K562 (cell line): ENCODE results near the gene SPDEF. TPM values are rescaled to one million over a fixed set of nuclear protein-coding genes. Genes with fewer than 3 reads are reported as not detected.

Experiments used
- ESRRA ChIP-seq: fragments of 450-650 bp; IDR thresholded peaks from 2 replicates; pipeline ENCODE4 v1.6.1; 2014; ENCODE audit warnings: low read depth, mild to moderate bottlenecking, moderate library complexity, borderline replicate concordance
- GTF2E2 ChIP-seq: fragments of 200-800 bp; sonication (Bioruptor generic); IDR thresholded peaks from 2 replicates; pipeline ENCODE4 v1.6.1; 2016; ENCODE audit warnings: missing genetic modification characterization, missing compliant biosample characterization
- HDAC1 ChIP-seq, 2 experiments: fragments of 450-650 bp; IDR thresholded peaks; 2 replicates each; pipeline ENCODE4 v1.6.1; 2016 to 2017; ENCODE audit warnings: inconsistent platforms in 1 of 2, mild to moderate bottlenecking in 1 of 2, moderate library complexity in 1 of 2
- IRF9 ChIP-seq: fragments of 450-650 bp; IDR thresholded peaks from 2 replicates; pipeline ENCODE4 v1.6.1; 2016; ENCODE audit warnings: missing biosample characterization, missing genetic modification characterization
- JUN ChIP-seq, 2 experiments: sonication (generic) in 1 of 2; formaldehyde crosslinking in 1 of 2; IDR thresholded peaks; 2 replicates each; pipeline versions ENCODE4 v1.6.1 to v1.8.0; 2012 to 2022; ENCODE audit warnings: borderline replicate concordance in 2 of 2, mild to moderate bottlenecking in 2 of 2, improper control_type of control experiment in 1 of 2, low read depth in 1 of 2, low read length in 1 of 2, missing genetic modification reagents in 1 of 2
- MCM2 ChIP-seq: fragments of 450-650 bp; IDR thresholded peaks from 2 replicates; pipeline ENCODE4 v1.6.1; 2017; ENCODE audit warnings: low read depth, mild to moderate bottlenecking
- MLLT1 ChIP-seq, 2 experiments: fragments of 450-650 bp; IDR thresholded peaks; 2 replicates each; pipeline ENCODE4 v1.6.1; 2016
- NR0B1 ChIP-seq: fragments of 450-650 bp; IDR thresholded peaks from one replicate; pipeline ENCODE4 v1.6.1; 2018; ENCODE audit warnings: mild to moderate bottlenecking, moderate library complexity; ENCODE audit not compliant: partially characterized antibody
- RAD51 ChIP-seq: fragments of 450-650 bp; IDR thresholded peaks from 2 replicates; pipeline ENCODE4 v1.7.1; 2016; ENCODE audit warnings: low read depth, mild to moderate bottlenecking, borderline replicate concordance
- RBM22 ChIP-seq: fragments of 200-400 bp; formaldehyde crosslinking; IDR thresholded peaks from 2 replicates; pipeline ENCODE4 v1.6.1; 2018; ENCODE audit warnings: low read length, low read depth; ENCODE audit not compliant: poor library complexity, severe bottlenecking
- SRF ChIP-seq, 2 experiments: fragments of 250-450, 450-650 bp in 1 of 2; sonication (Bioruptor Pico) in 1 of 2; sonication (generic) in 1 of 2; formaldehyde crosslinking; IDR thresholded peaks; 2 replicates each; pipeline versions ENCODE4 v1.5.0 to v1.5.1; 2020 to 2022; ENCODE audit warnings: mild to moderate bottlenecking in 1 of 2, missing genetic modification reagents in 1 of 2
- TEAD2 ChIP-seq: fragments of 450-650 bp; IDR thresholded peaks from 2 replicates; pipeline ENCODE4 v1.6.1; 2016; ENCODE audit warnings: missing genetic modification characterization, control low read depth, missing compliant biosample characterization
- ZBED1 ChIP-seq: IDR thresholded peaks from 2 replicates; pipeline ENCODE4 v1.6.1; 2014
- ZEB2 ChIP-seq: fragments of 450-650 bp; IDR thresholded peaks from 2 replicates; pipeline ENCODE4 v1.6.1; 2016
- ZFP1 ChIP-seq: fragments of 450-650 bp; formaldehyde crosslinking; IDR thresholded peaks from 2 replicates; pipeline ENCODE4 v1.4.0; 2020; ENCODE audit warnings: mild to moderate bottlenecking, mixed read lengths
- ZNF280B ChIP-seq: fragments of 250-450 bp; sonication (Bioruptor Pico); IDR thresholded peaks from 2 replicates; pipeline ENCODE4 v1.5.1; 2021; ENCODE audit warnings: mild to moderate bottlenecking
- ZNF431 ChIP-seq: sonication (generic); formaldehyde crosslinking; IDR thresholded peaks from 2 replicates; pipeline ENCODE4 v1.8.0; 2022; ENCODE audit warnings: mild to moderate bottlenecking, missing genetic modification reagents
- ZNF589 ChIP-seq: fragments of 200-800 bp; sonication (Bioruptor generic); IDR thresholded peaks from 2 replicates; pipeline ENCODE4 v1.6.1; 2016; ENCODE audit warnings: low read depth, missing genetic modification characterization, missing compliant biosample characterization
- ZNF668 ChIP-seq: fragments of 250-450 bp; sonication (Bioruptor Pico); IDR thresholded peaks from 2 replicates; pipeline ENCODE4 v1.8.0; 2022; ENCODE audit warnings: mild to moderate bottlenecking, inconsistent platforms
- ZNF696 ChIP-seq: fragments of 250-450 bp; sonication (Bioruptor Pico); conservative IDR thresholded peaks from 2 replicates; pipeline ENCODE4 v1.4.0; 2020; ENCODE audit warnings: mild to moderate bottlenecking, moderate library complexity
- ZNF785 ChIP-seq: fragments of 250-450 bp; sonication (Bioruptor Pico); IDR thresholded peaks from 2 replicates; pipeline ENCODE4 v1.4.0; 2020; ENCODE audit warnings: mild to moderate bottlenecking
- polyA plus RNA-seq, 8 experiments: library from polyadenylated mRNA; depleted of rRNA in 4 of 8; stranded (reverse) in 5 of 8; unstranded in 3 of 8; fragments of >200 nt; fragmentation: Nextera tagmentation in 2 of 8; fragmentation: Illumina TruSeq in 1 of 8; extraction: Ambion mirVana in 2 of 8; extraction: Trizol in 1 of 8; gene quantifications; 2 replicates each; pipeline versions ENCODE4 v1.2.1 to v1.2.3, GENCODE V29; 2011 to 2014; ENCODE audit warnings: inconsistent platforms in 1 of 8, missing spikeins in 1 of 8
- total RNA-seq, 7 experiments: library from RNA; depleted of rRNA in 6 of 7; stranded (reverse); fragments of >200 nt in 6 of 7; fragmentation: Illumina TruSeq in 2 of 7; extraction: Trizol in 2 of 7; gene quantifications; 2 replicates each; pipeline versions ENCODE4 v1.2.1 to v1.2.3, GENCODE V29; 2011 to 2021; ENCODE audit warnings: low replicate concordance in 1 of 7

The SPDEF gene
- total and polyA plus RNA-seq, 9 of the 15 experiments (the other 6 are each of a cell fraction or from before 2014, with no cell fraction given), result 0.04 to 0.12 (median 0.11) TPM; not detected in 5

- TF ChIP-seq ZNF696 (CRISPR knock-in tag) (no peak), RAD51 (peak; percentile 47), ZNF668 (CRISPR knock-in tag) (no peak; the same call in 1 of the 2 replicates), IRF9 (tag) (no peak), RBM22 (no peak), ZEB2 (no peak; the same call in 1 of the 2 replicates), NR0B1 (no peak), SRF (CRISPR knock-in tag; IDR thresholded peaks at IDR 0.05) (peak in 1 of 2 experiments; percentile 59; a peak in 2 of 4 replicates), GTF2E2 (tag) (no peak), MLLT1 (IDR thresholded peaks at IDR 0.05) (peak; percentile 37 to 51; a peak in 2 of 4 replicates), ZNF431 (CRISPR knock-in tag) (no peak), HDAC1 (IDR thresholded peaks at IDR 0.05) (peak; percentile 55 to 89; a peak in 3 of 4 replicates), TEAD2 (tag) (no peak), JUN (IDR thresholded peaks at IDR 0.05; ENCODE audit: borderline replicate concordance, low read depth, low read length) (peak; percentile 71; the same call in 1 of the 2 replicates), JUN (CRISPR knock-in tag; IDR thresholded peaks at IDR 0.05; ENCODE audit: borderline replicate concordance) (no peak; the same call in 1 of the 2 replicates), MCM2 (no peak), ZNF280B (CRISPR knock-in tag) (no peak), ZNF589 (no peak), ESRRA (peak; percentile 96), ZFP1 (no peak), ZBED1 (no peak), ZNF785 (CRISPR knock-in tag) (no peak)
Measured at GRCh38 chr6:34560366-34561226, 4.5 kb upstream of the SPDEF start (continued).
